ENCODE results near the gene SLC39A11.
"Not testable (repeated sequence)": the region's sequence is repeated elsewhere in the genome, so short reads cannot be mapped to it uniquely, and the experiment has no call there.

SLC39A11 gene

DNA sequence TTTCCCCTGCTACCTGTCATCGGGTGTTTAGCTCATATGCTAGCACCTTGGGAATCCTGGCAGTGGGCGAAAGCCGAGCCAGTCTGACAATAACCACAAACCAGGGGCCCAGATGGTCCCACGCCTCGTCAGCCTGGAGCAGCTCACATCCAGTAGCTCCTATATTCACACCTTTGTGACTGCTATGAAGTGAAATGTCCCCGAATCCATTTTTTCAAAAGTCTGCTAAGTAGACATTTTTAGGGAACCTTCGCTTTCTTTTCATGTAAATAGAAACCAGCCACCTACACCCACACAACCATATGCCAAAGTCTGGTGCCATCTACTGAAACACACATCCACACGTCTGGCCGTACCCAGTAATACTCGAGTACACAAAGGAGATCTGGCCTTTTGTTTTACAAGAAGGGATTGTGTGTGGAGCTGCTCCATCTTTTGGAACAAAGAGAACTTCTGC lies 176.8 kb downstream of the SLC39A11 start:
- H3K4me1 ChIP-seq (ENCODE audit: control insufficient read depth, insufficient read depth, low read length), result no peaks in the 10 kb centered on the region
- no peak overlapping the region for H3K4me3 ChIP-seq (ENCODE audit: insufficient read depth, low read depth, low read length)
- no peaks in the 10 kb centered on the region for H3K36me3 ChIP-seq (ENCODE audit: control insufficient read depth, insufficient read depth, low read length)
- H3K27me3 ChIP-seq (ENCODE audit: control insufficient read depth, insufficient read depth, low read length, poor library complexity, severe bottlenecking), result no peaks in the 10 kb centered on the region
- WGBS, 2 experiments, result 94 to 97% methylated on average over 10 of the region's 10 CpGs
- no peaks in the 10 kb centered on the region for H3K9me3 ChIP-seq (ENCODE audit: control insufficient read depth, low read length)
- no peak overlapping the region for H3K27ac ChIP-seq (ENCODE audit: insufficient read depth, low read depth, low read length, poor library complexity, severe bottlenecking)

DNA sequence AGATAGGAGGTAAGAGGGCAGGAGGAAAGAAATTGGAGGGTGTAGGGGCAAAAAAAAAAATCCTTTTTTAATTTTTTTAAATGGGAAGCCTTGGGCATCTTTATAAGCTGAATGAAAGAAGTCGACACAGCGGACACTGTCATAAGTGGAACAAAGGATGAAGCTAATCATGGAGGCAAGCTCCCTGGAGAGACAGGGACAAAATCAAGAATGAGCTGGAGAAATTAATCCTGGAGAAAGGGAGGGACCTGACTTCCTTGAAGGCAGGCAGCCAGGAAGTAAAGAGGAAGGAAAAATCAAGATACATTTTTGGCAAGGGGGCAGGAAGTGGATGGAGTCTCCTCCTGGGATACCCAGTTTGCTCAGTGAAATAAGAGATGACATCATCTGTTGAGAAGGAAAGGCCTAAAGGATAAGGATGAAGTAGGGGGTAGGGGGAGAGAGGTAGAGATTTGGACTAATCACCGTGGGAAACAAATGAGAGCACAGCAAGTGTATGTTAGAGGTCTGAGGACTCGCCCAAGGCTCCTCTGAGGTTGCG lies 179.3 kb downstream of the SLC39A11 start:
- no peaks in the 10 kb centered on the region for H3K36me3 ChIP-seq (ENCODE audit: control insufficient read depth, insufficient read depth, low read length)
- no peak overlapping the region for H3K4me3 ChIP-seq (ENCODE audit: insufficient read depth, low read depth, low read length)
- H3K4me1 ChIP-seq (ENCODE audit: control insufficient read depth, insufficient read depth, low read length), result no peaks in the 10 kb centered on the region
- H3K27ac ChIP-seq (ENCODE audit: insufficient read depth, low read depth, low read length, poor library complexity, severe bottlenecking), result no peak overlapping the region
- no peaks in the 10 kb centered on the region for H3K9me3 ChIP-seq (ENCODE audit: control insufficient read depth, low read length)
- WGBS, 2 experiments, result 91 to 93% methylated on average over 5 of the region's 5 CpGs
- no peaks in the 10 kb centered on the region for H3K27me3 ChIP-seq (ENCODE audit: control insufficient read depth, insufficient read depth, low read length, poor library complexity, severe bottlenecking)

GRCh38 chr17:72906306-72906705 lies 186.2 kb downstream of the SLC39A11 start:
- Histone ChIP-seq H3K27ac (ENCODE audit: insufficient read depth, low read depth, low read length, poor library complexity, severe bottlenecking) (no peak overlapping the region), H3K27me3 (ENCODE audit: control insufficient read depth, insufficient read depth, low read length, poor library complexity, severe bottlenecking) (no peaks in the 10 kb centered on the region), H3K4me3 (ENCODE audit: insufficient read depth, low read depth, low read length) (no peak overlapping the region), H3K4me1 (ENCODE audit: control insufficient read depth, insufficient read depth, low read length) (no peaks in the 10 kb centered on the region), H3K9me3 (ENCODE audit: control insufficient read depth, low read length) (no peaks in the 10 kb centered on the region), H3K36me3 (ENCODE audit: control insufficient read depth, insufficient read depth, low read length) (no peaks in the 10 kb centered on the region)
- WGBS, 2 experiments, result 79 to 80% methylated on average over 3 of the region's 3 CpGs

DNA sequence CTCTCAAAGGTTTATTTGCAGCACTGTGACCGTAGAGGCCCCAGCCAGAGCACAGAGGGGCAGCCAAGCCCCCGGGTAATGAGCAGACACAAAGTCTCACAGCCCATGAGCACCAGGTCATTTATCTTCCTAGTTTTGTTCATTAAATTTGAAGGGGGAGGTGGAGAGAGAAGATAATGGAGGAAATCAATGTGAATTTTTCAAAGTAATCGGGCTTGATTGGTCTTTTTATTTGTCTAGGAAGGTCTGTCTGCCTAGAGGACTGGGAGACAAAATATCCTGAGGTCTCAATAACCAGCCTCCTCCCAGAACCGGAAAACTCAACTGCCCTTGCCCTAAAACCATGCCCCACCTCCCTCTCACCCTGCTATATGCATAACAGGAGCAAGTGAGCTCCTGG lies 189.0 kb downstream of the SLC39A11 start:
- Histone ChIP-seq H3K27me3 (ENCODE audit: control insufficient read depth, insufficient read depth, low read length, poor library complexity, severe bottlenecking) (no peaks in the 10 kb centered on the region), H3K4me3 (ENCODE audit: insufficient read depth, low read depth, low read length) (no peak overlapping the region), H3K4me1 (ENCODE audit: control insufficient read depth, insufficient read depth, low read length) (peaks cover 4% of the 10 kb centered on the region), H3K9me3 (ENCODE audit: control insufficient read depth, low read length) (no peaks in the 10 kb centered on the region), H3K27ac (ENCODE audit: insufficient read depth, low read depth, low read length, poor library complexity, severe bottlenecking) (no peak overlapping the region), H3K36me3 (ENCODE audit: control insufficient read depth, insufficient read depth, low read length) (no peaks in the 10 kb centered on the region)
- 66 to 69% methylated on average over 4 of the region's 4 CpGs for WGBS, 2 experiments

GRCh38 chr17:72901657-72902056 lies 190.8 kb downstream of the SLC39A11 start:
- 94 to 96% methylated on average over 3 of the region's 3 CpGs for WGBS, 2 experiments
- no peaks in the 10 kb centered on the region for H3K27me3 ChIP-seq (ENCODE audit: control insufficient read depth, insufficient read depth, low read length, poor library complexity, severe bottlenecking)
- no peaks in the 10 kb centered on the region for H3K9me3 ChIP-seq (ENCODE audit: control insufficient read depth, low read length)
- no peak overlapping the region for H3K4me3 ChIP-seq (ENCODE audit: insufficient read depth, low read depth, low read length)
- peaks cover 4% of the 10 kb centered on the region for H3K4me1 ChIP-seq (ENCODE audit: control insufficient read depth, insufficient read depth, low read length)
- H3K27ac ChIP-seq (ENCODE audit: insufficient read depth, low read depth, low read length, poor library complexity, severe bottlenecking), result no peak overlapping the region
- no peaks in the 10 kb centered on the region for H3K36me3 ChIP-seq (ENCODE audit: control insufficient read depth, insufficient read depth, low read length)

GRCh38 chr17:72901083-72901482 lies 191.4 kb downstream of the SLC39A11 start:
- WGBS, 2 experiments, result 60 to 63% methylated on average over 9 of the region's 9 CpGs

DNA sequence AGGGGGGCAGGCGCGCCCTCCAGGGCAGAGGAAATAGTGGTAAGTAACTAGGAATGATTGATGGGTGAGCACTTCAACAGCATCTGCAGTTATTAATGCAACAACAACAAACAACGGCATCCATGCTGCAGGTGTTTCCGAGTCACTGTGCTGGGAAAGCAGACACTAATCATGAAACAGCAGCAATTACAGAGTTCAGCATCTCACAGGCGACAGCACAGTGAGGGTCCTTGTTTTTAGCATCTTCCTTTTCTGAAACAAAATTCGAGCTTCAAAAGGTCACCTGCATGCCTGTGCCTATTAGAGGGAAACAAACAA lies 191.9 kb downstream of the SLC39A11 start:
- H3K4me3 ChIP-seq (ENCODE audit: insufficient read depth, low read depth, low read length), result no peak overlapping the region
- H3K27me3 ChIP-seq (ENCODE audit: control insufficient read depth, insufficient read depth, low read length, poor library complexity, severe bottlenecking), result no peaks in the 10 kb centered on the region
- H3K36me3 ChIP-seq (ENCODE audit: control insufficient read depth, insufficient read depth, low read length), result no peaks in the 10 kb centered on the region
- peaks cover 4% of the 10 kb centered on the region for H3K4me1 ChIP-seq (ENCODE audit: control insufficient read depth, insufficient read depth, low read length)
- H3K27ac ChIP-seq (ENCODE audit: insufficient read depth, low read depth, low read length, poor library complexity, severe bottlenecking), result no peak overlapping the region
- H3K9me3 ChIP-seq (ENCODE audit: control insufficient read depth, low read length), result no peaks in the 10 kb centered on the region
- 66 to 76% methylated on average over 6 of the region's 6 CpGs for WGBS, 2 experiments

More at GRCh38 chr17:72901083-72901482, 191.4 kb downstream of the SLC39A11 start:
- no peaks in the 10 kb centered on the region for H3K9me3 ChIP-seq (ENCODE audit: control insufficient read depth, low read length)
- no peak overlapping the region for H3K27ac ChIP-seq (ENCODE audit: insufficient read depth, low read depth, low read length, poor library complexity, severe bottlenecking)
- H3K27me3 ChIP-seq (ENCODE audit: control insufficient read depth, insufficient read depth, low read length, poor library complexity, severe bottlenecking), result no peaks in the 10 kb centered on the region
- H3K4me1 ChIP-seq (ENCODE audit: control insufficient read depth, insufficient read depth, low read length), result peaks cover 4% of the 10 kb centered on the region
- no peaks in the 10 kb centered on the region for H3K36me3 ChIP-seq (ENCODE audit: control insufficient read depth, insufficient read depth, low read length)
- H3K4me3 ChIP-seq (ENCODE audit: insufficient read depth, low read depth, low read length), result no peak overlapping the region

- 93% methylated on average over 9 of the region's 9 CpGs for WGBS, 2 experiments
- H3K27me3 ChIP-seq (ENCODE audit: control insufficient read depth, insufficient read depth, low read length, poor library complexity, severe bottlenecking), result no peaks in the 10 kb centered on the region
- H3K4me3 ChIP-seq (ENCODE audit: insufficient read depth, low read depth, low read length), result no peak overlapping the region
- no peaks in the 10 kb centered on the region for H3K9me3 ChIP-seq (ENCODE audit: control insufficient read depth, low read length)
- H3K36me3 ChIP-seq (ENCODE audit: control insufficient read depth, insufficient read depth, low read length), result no peaks in the 10 kb centered on the region
- H3K27ac ChIP-seq (ENCODE audit: insufficient read depth, low read depth, low read length, poor library complexity, severe bottlenecking), result no peak overlapping the region
- H3K4me1 ChIP-seq (ENCODE audit: control insufficient read depth, insufficient read depth, low read length), result peaks cover 4% of the 10 kb centered on the region
These were observed 193.8 kb downstream of the SLC39A11 start for GRCh38 chr17:72898725-72899124.

DNA sequence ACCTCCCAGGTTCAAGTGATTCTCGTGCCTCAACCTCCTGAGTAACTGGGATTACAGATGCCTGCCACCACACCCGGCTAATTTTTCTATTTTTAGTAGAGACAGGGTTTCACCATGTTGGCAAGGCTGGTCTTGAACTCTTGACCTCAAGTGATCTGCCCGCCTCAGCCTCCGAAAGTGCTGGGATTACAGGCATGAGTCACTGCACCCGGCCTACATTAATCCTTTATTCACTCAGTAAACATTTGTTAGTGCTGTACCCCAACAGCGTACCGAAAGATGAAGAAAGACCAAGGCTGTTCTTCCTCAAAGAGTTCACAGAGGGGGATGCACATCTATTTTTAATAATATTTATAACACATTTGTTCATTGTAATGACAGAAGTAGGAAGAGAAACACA lies 196.2 kb downstream of the SLC39A11 start:
- H3K4me1 ChIP-seq (ENCODE audit: control insufficient read depth, insufficient read depth, low read length); H3K27ac ChIP-seq (ENCODE audit: insufficient read depth, low read depth, low read length, poor library complexity, severe bottlenecking); H3K27me3 ChIP-seq (ENCODE audit: control insufficient read depth, insufficient read depth, low read length, poor library complexity, severe bottlenecking); H3K36me3 ChIP-seq (ENCODE audit: control insufficient read depth, insufficient read depth, low read length); H3K9me3 ChIP-seq (ENCODE audit: control insufficient read depth, low read length); H3K4me3 ChIP-seq (ENCODE audit: insufficient read depth, low read depth, low read length): not testable (repeated sequence)
- WGBS, 2 experiments, result 92 to 95% methylated on average over 7 of the region's 7 CpGs

DNA sequence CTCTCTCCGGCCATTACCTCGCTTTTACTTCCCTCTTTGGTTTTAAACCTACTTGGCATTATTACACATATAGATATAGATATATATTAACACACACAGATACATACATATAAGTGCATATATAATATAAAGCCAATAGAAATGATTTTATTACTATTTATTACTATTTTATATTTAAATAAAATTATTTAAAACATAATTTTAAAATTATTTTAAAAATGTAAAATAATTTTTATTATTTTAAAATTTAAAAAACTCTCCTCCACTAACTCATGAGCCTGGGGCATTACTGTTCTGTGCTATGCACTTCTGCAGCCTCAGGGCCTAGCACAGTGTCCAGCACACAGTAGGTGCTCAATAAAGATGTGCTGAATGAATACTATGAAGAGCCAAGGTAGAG lies 200.9 kb downstream of the SLC39A11 start:
- Histone ChIP-seq H3K4me3 (ENCODE audit: insufficient read depth, low read depth, low read length) (no peak overlapping the region), H3K4me1 (ENCODE audit: control insufficient read depth, insufficient read depth, low read length) (no peaks in the 10 kb centered on the region), H3K9me3 (ENCODE audit: control insufficient read depth, low read length) (no peaks in the 10 kb centered on the region), H3K27me3 (ENCODE audit: control insufficient read depth, insufficient read depth, low read length, poor library complexity, severe bottlenecking) (no peaks in the 10 kb centered on the region), H3K27ac (ENCODE audit: insufficient read depth, low read depth, low read length, poor library complexity, severe bottlenecking) (no peak overlapping the region), H3K36me3 (ENCODE audit: control insufficient read depth, insufficient read depth, low read length) (no peaks in the 10 kb centered on the region)
- WGBS, 2 experiments, result 97 to 100% methylated on average over 1 to 2 of the region's 2 CpGs

- Histone ChIP-seq H3K27ac (ENCODE audit: insufficient read depth, low read depth, low read length, poor library complexity, severe bottlenecking) (no peak overlapping the region), H3K4me3 (ENCODE audit: insufficient read depth, low read depth, low read length) (no peak overlapping the region), H3K36me3 (ENCODE audit: control insufficient read depth, insufficient read depth, low read length) (no peaks in the 10 kb centered on the region), H3K4me1 (ENCODE audit: control insufficient read depth, insufficient read depth, low read length) (no peaks in the 10 kb centered on the region), H3K9me3 (ENCODE audit: control insufficient read depth, low read length) (no peaks in the 10 kb centered on the region), H3K27me3 (ENCODE audit: control insufficient read depth, insufficient read depth, low read length, poor library complexity, severe bottlenecking) (no peaks in the 10 kb centered on the region)
- 90 to 95% methylated on average over 2 of the region's 2 CpGs for WGBS, 2 experiments
These were observed 201.8 kb downstream of the SLC39A11 start for GRCh38 chr17:72890711-72891110.
